Tibial nerve (tissue), 4 donors: ENCODE measurements around the gene INPP5A.

ENCODE experiments used
- EP300 ChIP-seq, 2 donors: sonication (generic); formaldehyde crosslinking; IDR thresholded peaks; one replicate each; pipeline ENCODE4 v1.6.1; 2017; ENCODE audit warnings: antibody characterized with exemption in 2 of 2, mild to moderate bottlenecking in 1 of 2
- POLR2A ChIP-seq, 2 donors: fragments of 450-650 bp; IDR thresholded peaks; one replicate each; pipeline ENCODE4 v1.6.1; 2017; ENCODE audit warnings: antibody characterized with exemption in 2 of 2, mild to moderate bottlenecking in 2 of 2, moderate library complexity in 2 of 2
- TF ChIP-seq, protein P1 (sequence below), 5 experiments: fragments of 200-600 bp in 3 of 5; fragments of 450-650 bp in 2 of 5; sonication (generic) in 3 of 5; IDR thresholded peaks; one replicate each; pipeline ENCODE4 v1.5.1; 2016 to 2019; ENCODE audit warnings: antibody characterized with exemption in 5 of 5, mild to moderate bottlenecking in 3 of 5, moderate library complexity in 2 of 5

DNA sequence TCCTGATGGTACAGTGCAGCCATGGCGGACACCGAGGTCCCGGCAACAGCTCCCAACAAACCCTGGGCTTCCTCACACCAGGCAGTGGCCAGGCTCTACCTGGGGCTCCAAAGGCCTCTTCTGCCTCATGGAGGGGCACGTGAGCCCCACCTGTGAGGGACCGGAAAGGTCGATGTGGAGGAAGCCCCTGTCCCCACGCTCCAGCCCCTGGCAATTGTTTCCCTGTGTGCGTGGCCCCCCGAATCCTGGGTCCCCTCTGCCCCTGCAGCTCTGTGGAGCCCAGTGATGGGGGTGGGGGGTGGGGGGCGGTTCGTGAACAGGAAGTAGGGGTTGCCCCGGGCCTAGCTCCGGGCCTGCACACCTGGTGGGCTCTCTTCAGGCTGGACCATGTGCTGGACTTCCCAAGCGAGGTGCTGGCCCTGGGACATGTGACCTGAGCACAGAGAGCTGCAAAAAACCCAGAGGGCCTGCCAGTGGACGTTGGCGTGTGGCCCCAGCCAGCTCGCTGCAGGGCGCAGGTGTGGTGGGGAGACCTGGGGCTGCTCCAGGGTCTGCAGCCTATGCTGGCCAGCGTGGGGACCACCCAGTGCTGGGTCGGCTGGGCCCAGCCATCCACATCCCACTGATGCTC lies 72.6 kb downstream of the INPP5A start:
- TF ChIP-seq, protein P1, sequence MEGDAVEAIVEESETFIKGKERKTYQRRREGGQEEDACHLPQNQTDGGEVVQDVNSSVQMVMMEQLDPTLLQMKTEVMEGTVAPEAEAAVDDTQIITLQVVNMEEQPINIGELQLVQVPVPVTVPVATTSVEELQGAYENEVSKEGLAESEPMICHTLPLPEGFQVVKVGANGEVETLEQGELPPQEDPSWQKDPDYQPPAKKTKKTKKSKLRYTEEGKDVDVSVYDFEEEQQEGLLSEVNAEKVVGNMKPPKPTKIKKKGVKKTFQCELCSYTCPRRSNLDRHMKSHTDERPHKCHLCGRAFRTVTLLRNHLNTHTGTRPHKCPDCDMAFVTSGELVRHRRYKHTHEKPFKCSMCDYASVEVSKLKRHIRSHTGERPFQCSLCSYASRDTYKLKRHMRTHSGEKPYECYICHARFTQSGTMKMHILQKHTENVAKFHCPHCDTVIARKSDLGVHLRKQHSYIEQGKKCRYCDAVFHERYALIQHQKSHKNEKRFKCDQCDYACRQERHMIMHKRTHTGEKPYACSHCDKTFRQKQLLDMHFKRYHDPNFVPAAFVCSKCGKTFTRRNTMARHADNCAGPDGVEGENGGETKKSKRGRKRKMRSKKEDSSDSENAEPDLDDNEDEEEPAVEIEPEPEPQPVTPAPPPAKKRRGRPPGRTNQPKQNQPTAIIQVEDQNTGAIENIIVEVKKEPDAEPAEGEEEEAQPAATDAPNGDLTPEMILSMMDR (IDR thresholded peaks at IDR 0.05): no peak
- TF ChIP-seq POLR2A (IDR thresholded peaks at IDR 0.05) (no peak), EP300 (IDR thresholded peaks at IDR 0.05) (no peak)
